ENCODE results near the gene ALDH1L1.

Gene ALDH1L1

DNA sequence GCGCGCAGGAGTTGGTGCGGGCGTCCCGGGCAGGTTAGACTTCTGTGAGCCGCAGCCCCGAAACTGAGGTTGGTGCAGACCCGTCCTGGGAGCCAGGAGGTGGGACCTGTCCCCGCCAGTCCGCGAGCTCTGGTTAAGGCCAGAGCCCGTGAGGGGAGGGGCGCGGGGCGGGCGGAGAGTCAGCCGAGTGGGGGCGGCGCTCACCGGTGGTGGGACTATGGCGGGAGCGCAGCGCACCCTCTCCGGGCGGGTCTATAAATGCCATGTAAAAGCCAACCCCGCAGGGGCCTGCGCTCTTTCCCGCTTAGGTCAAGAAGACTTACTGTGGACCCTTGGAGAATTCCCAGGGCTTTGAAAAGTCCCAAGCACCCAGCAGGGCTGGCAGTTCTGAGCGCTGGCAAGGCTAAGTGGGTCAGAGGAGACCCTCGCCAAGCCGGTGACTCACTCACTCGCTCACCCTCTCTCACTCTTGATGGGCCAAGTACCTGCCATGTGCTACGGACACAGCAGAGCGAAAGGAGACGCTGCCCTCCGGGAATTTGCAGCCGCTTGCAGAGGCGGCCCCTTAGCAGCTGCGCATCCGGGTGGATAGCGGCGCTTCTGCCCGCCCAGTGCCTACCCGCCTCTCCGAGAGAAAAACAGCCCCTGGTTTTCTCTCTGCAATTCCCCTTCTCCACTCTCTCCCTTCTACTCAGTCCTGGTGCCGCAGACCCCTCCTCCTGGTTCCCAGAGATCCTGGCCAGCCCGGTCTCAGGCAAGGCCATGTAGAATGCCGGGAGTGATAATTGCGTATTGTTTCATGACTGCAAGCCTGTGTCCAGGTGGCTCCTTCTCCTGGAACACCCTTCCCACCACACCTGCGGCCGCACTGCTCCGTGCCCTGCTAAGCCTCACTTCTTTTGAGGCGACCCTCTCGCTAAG lies at the start of gene ALDH1L1:
ALDH1L1 (minus strand) TSS at position 110 of the 921 bp plus-strand sequence. CDS start 19,607 bp downstream, outside the sequence.
- DNase-seq: no peak

- no peak for DNase-seq
Observed at GRCh38 chr3:126226374-126226773, 46.0 kb upstream of the ALDH1L1 start.

DNA sequence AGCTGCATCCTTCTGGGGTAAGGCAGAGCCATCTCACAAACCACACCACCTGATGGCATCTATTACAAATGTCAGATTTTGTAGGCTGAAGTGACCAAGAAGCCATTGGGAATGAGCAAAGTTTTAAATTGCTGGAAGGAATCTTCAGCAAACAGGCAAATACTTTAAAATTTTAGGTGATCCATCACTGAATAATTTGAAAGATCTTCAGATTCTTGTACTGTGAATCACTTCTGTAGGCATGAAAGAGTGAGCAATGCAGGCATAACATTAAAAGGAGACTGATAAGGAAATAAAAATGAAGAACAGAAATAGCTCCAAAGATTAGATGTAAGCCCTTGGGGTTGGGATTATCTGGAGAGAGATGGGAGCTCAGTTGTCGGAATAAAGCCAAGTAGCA lies 36.0 kb upstream of the ALDH1L1 start:
- DNase-seq: no peak

- DNase-seq: no peak
Observed at GRCh38 chr3:126213379-126214028, 33.1 kb upstream of the ALDH1L1 start.

DNA sequence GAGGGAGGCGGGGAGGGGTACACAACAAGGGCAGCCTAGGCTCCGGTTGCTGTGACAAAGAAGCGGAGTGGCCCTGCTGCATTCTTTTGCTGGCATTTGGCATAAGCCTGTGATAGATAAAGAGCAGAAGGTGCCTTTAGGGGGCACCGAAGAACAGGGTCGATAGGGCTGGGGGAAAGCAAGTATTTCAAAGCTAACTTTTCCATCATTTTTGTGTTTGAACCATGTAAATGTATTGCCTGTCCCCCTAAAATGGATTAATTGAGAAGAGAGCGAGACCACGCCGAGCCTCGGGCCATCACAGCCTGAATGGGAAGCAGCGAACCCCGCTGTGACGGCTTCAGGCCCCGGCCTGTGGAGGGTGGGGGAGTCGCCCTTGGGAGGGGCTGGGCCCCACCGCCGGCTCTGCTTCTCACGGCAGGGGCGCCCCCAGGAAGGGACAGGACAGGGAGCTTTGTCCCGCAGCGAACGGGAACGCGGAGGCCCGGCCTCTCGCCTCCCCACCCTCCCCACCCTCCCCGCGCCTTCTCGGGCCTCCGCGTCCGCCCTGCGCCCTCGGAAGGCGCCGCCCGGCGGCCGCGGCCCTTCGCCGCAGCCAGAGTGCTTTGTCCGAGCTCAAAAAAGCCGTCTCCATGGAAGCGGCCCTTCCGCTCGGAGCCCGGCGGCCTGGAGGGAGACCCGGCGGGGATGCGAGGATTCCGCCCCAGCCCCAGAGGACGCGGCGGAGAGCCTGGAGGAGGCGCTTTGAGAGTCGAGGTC lies 32.4 kb upstream of the ALDH1L1 start:
- DNase-seq: no peak

- DNase-seq: no peak
Observed at GRCh38 chr3:126212250-126212619, 31.8 kb upstream of the ALDH1L1 start.

DNA sequence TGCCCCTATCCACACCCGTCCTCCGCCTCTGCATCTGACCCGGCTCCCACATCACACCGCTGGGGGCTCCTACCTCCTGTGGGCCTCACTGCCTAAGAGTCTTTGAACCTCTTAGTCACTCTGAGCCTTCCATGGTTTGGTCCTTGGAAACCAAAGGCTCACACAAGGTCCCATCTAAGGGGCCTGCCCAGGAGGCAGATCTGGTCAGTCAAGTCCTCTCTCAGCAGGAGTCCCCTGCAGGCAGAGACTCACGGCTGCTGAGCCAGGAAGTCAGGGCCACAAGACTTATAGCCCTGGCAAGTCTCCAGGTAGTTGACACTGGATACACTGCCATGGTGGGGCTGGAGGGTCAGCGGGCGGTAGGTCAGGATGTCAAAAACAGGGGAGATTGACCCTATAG lies 31.2 kb upstream of the ALDH1L1 start:
- no peak for DNase-seq

DNA sequence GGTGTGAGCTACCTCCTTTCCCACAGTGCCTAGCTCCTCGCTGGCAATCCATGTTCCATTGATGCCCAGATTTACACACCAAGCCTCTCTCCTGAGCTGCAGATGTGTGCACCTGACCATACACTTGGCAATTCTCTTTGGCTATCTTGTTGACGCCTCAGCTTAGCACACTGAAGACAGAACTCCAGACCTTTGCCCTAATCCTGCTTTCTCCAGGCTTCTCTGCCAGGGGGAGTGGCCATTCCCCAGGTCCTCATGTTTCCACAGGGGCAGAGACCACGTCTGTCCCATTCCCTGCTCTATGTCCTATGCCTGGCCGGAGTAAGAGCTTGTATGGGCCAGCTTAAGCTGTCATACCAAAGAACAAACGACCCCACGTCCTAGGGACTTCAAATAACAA lies 30.2 kb upstream of the ALDH1L1 start:
- no peak for DNase-seq

- DNase-seq: no peak
Observed at GRCh38 chr3:126209741-126210140, 29.4 kb upstream of the ALDH1L1 start.

DNA sequence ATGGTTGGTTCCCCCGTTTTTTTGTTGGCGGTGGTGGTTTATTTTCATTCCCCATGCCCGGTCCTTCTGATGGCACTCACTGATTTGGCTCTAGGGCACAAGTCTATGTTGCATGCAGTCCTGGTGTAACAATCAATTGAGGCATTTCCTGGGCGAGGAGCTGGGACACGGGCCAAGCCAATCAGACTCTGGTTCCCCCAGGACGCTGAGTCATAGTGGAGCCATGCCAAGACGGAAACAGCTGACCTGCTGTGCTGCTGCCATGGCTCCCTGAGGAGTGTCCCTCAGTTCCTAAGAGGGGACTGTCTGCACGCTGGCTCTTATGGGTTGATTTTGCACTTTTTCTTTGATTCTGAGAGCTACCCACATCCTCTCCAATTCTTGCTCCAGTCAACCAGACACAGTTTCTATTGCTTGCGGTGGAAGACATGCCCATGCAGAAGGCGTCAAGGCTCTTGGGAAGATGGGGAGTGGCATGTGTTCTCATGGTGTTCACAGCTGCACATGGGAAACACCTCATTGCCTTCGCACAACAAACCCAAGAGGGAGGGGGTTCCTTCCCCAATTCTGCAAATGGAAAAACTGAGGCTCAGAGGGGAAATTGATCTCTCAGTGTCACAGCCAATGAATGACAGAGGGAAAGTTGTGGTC lies 28.3 kb upstream of the ALDH1L1 start:
- no peak for DNase-seq

DNA sequence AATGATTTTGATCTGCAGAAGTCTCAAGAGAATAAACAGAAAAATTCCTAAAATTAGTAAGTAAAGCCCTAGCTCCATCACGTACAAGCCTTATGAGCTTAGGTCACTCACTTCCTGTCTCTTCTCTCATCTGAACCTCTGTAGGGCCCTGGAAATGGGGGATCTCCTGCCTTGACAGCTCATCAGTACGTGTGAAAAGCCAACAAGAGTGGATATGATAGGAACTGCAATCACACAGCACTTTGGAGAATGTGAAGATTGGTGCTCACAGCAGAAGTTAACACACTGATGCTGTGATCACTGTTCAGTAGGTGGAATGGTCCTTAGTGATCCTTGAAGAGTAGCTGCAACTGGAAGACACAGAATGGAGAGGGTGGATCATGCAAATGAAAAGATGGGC lies 27.8 kb upstream of the ALDH1L1 start:
- no peak for DNase-seq

DNA sequence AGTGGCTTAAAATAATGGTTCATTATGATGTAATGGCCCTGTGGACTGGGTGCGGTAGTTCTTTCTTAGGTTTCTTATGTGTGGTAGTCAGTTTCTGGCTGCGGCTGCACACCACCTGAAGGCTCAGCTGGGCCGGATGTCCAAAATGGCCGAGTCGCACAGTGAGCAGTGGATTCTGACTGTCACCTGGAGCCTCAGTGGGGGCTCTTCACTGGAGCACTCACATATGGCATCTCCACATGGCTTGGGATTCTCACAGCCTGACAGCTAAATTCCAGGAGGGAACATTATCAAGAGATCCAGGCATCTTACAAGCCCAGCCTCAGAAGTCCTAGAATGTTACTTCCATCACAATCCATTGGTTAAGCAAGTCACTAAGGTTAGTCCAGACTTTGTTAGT lies 26.8 kb upstream of the ALDH1L1 start:
- DNase-seq: no peak

DNA sequence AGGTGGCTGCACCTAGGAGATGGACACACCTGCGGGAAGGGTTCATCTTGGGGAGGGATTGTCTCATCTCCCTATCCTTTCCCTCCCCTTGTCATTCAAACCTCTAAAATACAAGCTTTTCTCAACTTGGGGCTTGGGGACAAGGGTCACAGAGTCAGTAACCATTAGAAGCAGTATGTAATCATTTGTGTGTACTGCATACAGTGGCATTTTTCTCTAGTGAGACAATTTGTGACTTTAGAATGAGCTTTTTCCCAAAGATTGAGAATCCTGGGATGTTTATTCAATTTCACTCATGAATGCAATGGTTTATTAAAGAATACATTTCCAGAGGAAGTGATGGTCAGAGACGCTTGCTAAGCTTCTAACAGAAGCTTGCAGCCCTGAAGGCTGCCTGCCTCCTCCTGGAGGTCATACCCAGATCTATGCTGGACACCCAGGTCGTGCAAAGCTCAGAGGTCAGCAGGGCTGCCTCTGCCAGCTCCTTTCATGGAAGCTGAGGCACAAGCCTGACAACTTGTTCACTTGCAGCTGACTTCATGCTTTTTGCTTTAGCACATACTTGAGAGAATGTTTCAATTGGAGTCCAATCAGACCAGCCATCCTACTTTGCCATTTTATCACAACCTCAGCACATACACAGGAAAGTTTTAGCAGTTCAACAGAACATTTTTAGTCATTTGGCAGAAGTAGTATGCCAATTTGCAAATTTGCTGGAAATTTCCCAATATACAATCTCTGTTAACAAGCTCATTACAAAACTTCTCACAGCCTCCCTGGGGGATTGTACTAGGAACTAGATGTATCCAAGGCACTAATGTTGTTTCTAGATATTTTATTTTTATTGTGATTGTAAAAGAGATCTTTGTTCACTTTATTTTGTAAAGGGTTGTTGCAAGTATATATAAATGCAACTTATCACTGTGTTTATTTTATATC lies 25.6 kb upstream of the ALDH1L1 start:
- no peak for DNase-seq

GRCh38 chr3:126202680-126203079 lies 22.3 kb upstream of the ALDH1L1 start:
- no peak for DNase-seq

- no peak for DNase-seq
Observed at GRCh38 chr3:126202276-126202675, 21.9 kb upstream of the ALDH1L1 start.

DNA sequence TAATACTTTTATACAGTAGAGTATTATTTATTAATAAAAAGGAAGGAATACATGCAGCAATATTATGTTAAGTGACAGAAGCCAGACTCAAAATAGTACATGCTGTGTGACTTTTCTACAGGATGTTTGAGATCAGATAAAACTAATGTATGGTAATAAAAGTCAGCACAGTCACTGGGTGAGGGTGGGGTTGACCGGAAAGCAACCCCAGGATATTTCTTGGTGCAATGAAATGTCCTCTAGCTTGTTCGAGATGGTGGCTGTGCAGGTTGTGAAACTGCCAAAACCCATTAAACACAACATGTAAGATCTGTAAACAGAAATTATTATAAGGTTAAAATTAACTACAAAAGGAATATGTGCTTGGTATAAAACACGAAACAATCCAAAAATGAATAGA lies 20.8 kb upstream of the ALDH1L1 start:
- no peak for DNase-seq

GRCh38 chr3:126200534-126200933 lies 20.1 kb upstream of the ALDH1L1 start:
- DNase-seq: no peak

DNA sequence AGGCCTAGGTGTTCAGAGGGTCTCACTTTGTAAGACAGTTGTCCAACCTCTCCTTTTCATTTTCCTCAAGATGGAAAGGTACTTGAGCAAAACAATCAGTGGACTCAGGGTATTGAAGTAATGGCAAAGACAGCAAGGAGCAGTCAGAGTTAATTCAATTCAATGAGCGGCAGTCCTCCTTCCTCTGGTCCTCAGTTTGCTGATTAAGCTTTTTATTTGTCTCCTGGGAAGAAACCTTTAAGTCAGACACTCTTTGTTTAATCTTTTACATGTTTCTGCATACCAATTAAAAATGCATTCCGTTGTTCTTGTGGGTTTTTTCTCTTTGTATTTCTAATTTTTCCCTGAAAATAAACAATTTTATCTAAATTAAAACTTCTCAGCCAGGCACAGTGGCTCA lies 18.9 kb upstream of the ALDH1L1 start:
- DNase-seq: no peak

DNA sequence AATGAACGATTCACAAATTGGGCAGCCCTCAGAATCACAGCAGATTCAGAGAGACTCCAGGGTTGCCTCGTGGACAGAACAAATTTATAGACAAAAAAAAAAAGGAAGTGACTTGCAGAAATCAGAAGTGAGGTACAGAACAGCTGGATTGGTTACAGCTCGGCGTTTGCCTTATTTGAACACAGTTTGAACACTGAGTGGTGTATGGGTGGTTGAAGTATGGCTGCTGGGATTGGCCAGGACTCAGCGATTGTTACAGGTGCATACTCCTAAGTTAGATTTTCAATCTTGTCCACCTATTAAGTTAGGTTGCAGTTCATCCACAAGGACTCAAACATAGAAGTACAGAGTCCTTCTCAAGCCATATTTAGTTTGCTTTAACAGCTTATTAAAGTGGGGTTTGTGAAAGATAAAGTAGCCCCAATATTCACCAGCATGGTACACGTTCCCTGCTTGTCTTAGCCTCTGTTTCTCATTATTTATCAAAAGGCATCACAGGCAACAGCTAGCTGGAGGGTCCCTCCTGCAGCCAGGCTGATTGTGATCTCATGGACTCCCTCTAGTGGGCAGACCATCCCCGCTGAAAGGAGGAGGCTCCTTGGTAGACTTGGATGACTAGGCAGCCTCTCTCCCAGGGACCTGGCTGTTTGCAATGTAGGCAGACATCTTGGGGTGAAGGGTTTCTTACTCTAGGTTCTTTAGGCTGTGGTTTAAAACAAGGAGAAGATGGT lies 17.6 kb upstream of the ALDH1L1 start:
- DNase-seq: peak; percentile 38

DNA sequence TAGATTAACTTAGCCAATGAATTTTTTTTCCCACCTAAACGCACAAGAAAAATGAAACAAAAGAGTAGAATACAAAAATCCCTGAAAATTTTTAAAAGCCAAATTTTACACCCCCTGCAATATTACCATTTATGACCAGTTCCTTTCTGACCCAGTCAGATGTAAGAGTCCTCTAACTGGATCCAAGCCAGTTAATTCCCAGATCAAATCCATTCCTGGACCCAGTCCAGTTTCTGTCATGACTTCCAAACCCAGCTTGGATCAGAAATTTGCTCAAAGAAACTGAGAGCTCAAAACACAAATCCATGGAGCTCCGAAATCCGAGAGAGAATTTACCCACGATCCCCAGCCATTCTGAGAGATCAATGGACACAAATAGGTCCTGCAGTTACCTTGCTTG lies 17.0 kb upstream of the ALDH1L1 start:
- DNase-seq: no peak

GRCh38 chr3:126194713-126195305 lies 14.4 kb upstream of the ALDH1L1 start:
- no peak for DNase-seq
